ENCODE results near the gene LILRA6.
"Not testable (repeated sequence)": the region's sequence is repeated elsewhere in the genome, so short reads cannot be mapped to it uniquely, and the experiment has no call there.

GRCh38 chr19:54286283-54286682, 43.7 kb upstream of the LILRA6 start:
- not testable (repeated sequence) for TF ChIP-seq CTCF (IDR thresholded peaks at IDR 0.05 in 2 of 3, conservative IDR thresholded peaks at IDR 0.05 in 1 of 3; ENCODE audit: control insufficient read depth in 2 of 3, extremely low read depth in 1 of 3, insufficient read depth in 1 of 3, low read depth in 3 of 3, low read length in 3 of 3); ZNF274 (IDR thresholded peaks at IDR 0.05; ENCODE audit: insufficient read depth, insufficient read length); ZBTB33 (IDR thresholded peaks at IDR 0.05); MYC (IDR thresholded peaks at IDR 0.05; ENCODE audit: insufficient read depth, insufficient read length, insufficient replicate concordance, low read length, severe bottlenecking); JUND (IDR thresholded peaks at IDR 0.05; ENCODE audit: low read depth, low read length); ZNF24 (IDR thresholded peaks at IDR 0.05); CBX5 (IDR thresholded peaks at IDR 0.05; ENCODE audit: low read depth); USF2 (IDR thresholded peaks at IDR 0.05; ENCODE audit: borderline replicate concordance, low read depth, low read length); CBFB (IDR thresholded peaks at IDR 0.05; ENCODE audit: low read depth); EP300 (IDR thresholded peaks at IDR 0.05; ENCODE audit: borderline replicate concordance in 1 of 2, control insufficient read depth in 1 of 2, low read depth in 2 of 2, low read length in 2 of 2)
